ENCODE data around the gene ARPC5L.
"Not testable (repeated sequence)": the region's sequence is repeated elsewhere in the genome, so short reads cannot be mapped to it uniquely, and the experiment has no call there.

Gene ARPC5L

DNA sequence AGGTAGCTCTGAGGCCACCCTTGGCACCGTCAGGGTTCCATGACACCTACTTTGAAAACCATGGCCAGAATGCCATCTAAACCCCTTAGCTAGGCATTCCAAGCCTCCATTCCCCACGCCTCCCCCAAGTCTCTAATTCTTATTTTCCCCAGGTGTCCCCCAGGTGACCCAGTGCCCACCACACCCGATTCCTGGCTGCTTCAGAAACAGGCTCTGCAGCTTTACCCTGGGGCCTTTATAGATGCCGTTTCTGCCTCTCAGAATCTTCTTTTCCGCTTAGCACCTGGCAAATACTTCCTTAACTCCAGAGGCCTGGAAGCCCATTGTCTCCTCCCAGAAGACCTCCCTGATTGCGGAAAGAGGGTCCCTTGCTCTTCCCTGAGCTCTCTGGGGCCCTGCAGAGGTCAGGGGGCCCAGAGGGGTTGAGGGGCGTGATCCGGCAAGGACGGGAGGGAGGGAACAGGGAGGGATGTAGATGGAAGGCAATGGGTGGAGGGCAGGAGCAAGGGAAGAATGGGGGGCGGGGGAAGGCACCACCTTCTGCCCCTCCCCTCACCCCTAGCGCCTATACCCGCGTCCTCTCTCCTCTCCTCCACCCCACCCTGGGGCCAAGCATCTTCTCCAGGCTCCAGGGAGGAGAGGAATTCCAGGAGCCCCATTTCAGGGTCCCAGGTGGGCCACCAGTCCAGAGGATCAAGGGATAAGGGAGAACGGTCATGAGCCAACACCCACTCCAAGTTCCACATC, 20.7 kb upstream of the ARPC5L start:
- DNase-seq: no peak

DNA sequence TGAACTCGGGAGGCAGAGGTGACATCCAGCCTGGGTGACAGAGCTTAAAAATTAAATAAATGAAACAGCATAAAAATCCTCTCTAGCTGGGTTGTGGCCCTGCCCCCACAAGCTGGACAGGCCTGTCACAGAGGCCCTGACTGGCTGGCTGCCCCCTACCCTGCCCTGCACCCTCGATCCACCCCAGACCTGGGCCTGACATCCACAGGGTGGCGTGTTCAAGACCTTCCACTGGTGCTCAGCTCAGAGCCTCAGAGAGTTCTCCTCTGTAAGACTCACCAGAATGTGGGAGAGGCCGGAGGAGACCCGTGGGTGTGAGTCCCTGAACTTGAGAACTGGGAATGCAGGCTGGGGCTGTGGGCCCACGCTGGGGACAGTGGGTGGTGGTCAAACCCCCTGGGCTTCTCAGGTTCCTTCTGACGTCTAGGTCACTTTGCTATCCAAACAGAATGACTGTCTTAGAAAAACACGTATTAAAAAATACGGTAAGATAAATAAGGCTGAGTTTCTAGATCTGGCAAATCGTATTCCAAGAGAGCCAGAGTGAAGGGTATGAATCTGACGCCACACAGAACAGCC, 18.4 kb upstream of the ARPC5L start:
- no peak for DNase-seq

DNA sequence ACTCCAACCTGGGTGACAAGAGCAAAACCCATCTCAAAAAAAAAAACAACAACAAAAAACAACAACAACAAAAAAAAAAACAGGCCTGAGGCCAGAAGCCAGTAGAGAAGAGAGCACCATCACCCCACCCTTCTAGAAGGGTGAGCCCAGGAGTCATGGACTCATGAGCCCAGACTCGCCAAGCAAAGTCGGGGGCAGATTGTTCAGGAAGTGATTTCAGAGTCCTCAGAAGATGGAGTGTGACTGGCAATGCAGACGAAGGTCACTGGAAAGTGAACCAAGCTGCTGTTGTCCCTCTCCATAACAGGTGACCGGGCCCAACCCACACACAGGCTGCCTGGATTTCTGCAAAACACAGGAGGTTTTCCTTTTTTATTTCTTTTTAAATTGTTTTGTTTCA, 17.6 kb upstream of the ARPC5L start:
- DNase-seq: no peak

DNA sequence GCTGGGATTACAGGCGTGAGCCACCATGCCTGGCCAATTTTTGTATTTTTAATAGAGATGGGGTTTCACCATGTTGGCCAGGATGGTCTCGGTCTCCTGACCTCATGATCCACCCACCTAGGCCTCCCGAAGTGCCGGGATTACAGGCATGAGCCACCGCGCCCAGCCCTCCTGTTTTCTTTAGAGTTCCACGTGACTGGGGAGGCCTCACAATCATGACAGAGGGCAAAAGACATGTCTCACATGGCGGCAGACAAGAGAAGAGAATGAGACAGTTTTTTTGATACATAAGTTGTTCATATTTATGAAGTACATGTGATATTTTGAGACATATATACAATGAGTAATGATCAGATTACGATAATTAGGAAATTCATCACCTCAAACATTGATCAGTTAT, 15.5 kb upstream of the ARPC5L start:
- not testable (repeated sequence) for DNase-seq

DNA sequence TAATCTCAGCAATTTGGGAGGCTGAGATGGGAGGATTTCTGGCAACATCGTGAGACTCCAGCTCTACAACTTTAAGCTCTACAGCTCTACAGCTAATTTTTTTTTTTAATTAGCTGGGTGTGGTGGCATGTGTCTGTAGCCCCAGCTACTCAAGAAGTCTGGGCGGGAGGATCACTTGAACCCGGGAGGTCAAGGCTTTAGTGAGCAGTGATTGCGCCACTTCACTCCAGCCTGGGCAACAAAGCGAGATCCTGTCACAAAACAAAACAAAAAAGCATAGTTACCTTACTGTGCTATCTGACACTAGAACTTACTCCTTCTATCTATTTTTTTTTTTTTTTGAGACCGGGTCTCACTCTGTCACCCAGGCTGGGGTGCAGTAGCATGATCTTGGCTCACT, 15.0 kb upstream of the ARPC5L start:
- DNase-seq: no peak

DNA sequence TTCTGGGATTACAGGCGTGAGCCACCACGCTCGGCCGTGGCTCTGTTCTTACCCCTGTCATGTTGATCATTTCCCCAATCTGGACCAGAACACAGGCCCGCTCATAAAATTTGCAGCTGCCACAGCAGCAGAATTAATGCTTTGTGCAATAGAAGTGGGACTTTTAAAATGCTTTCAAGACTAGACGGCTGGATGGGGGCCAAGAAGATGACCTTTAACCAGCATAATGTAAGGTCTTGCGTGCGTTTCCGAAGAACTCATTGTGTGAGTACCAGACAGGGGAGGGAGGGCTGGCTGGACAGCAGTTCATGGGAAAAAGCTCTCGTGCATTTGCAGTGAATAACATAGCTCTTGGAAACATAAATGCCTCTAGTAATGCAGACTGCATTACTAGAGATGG, 12.1 kb upstream of the ARPC5L start:
- no peak for DNase-seq

DNA sequence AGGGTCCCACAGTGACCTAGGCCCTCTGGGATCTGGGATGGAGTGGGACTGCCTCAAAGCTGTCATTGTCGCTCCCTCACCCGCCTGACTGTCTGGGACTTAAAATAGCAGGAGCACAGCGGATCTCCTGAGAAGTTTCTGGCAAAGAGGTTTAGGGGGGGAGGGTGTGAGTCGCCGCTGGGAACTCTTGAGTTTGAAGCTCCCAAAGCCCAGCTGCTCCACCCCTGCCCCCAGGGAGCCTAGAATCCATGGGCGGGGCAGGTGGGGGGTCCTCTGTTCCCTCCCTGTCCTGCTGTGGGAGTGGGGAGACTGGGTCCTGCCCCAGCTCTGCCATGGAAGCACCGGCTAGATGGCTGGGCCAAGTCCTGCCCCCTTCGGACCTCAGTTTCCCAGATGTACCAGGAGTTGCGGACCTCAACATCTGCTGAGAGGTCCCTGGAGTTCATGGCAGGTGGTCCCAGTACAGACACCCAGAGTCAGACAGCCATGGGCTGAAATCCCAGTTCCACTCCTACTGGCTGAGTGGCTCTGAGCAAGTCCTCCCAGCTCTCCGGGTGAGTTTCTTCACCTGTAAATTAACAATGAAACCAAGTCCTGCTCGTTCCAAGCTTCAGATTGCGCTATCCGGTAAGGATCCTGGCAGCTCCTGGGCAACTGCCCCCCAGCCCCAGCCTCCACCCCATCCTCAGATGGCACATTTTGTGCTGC, 9.7 kb upstream of the ARPC5L start:
- no peak for DNase-seq

DNA sequence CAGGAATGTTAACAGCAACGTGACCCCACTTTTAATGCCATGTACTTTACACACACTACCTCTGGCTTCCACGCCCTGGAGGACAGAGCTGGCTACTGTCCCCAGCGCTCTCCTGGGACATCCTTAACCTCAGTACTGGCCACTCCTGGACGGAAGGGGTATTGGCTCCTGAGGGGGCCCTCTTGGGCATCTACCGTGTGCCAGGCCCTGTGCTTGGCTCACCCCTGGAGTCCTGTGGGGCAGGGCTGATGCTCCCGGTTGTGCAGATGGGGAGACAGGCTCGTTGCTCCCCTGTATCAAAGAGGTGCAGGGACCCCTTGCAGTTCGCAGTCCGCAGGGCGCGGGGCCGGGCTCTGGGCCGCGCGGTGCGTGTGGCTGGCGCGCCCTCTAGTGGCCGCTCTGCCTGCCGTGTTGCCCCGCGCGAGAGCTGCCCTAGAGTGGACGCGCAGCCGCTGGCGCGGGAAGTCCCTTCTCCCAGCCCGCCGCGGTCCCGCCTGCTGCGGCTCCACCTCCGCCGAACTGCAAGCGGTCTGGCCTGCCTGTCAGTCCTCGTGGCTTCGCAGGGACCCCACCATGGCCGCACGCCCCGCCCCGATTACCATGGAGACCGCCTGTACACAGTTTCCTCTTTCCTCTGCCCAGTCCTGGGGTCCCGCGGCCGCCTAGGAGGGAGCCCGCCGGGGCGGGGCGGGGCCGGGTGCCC, 8.9 kb upstream of the ARPC5L start, which contains the start of gene WDR38:
WDR38 (plus strand) TSS at position 632 of the 703 bp plus-strand sequence. CDS start 72 bp downstream, outside the sequence.
- peak; percentile 92 for DNase-seq

DNA sequence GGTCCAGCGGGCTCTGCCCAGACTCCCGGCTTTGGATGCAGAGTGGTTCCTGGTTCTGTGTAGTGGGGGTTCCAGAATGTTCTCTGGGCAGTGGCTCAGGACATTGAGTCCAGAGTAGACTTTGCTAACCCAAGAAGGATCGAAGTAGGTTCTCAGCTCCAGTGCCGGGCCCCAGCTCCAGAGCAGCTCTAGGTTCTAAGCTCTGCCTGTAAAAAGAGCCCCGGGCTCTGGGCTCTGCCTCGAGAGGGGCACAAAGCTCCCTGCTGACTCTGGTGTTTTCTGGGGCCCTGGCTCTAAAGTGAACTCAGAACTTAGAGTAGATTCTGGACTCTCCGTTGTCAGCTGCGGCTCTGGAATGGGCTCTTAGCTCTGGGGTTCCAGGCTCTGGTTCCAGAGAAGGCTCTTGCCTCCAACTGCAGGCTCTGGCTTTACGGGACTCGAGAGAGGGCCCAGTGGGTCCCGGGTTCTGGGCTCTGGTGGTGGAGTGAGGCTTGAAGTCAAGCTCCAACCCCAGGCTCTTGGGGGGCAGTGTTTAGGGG, 8.3 kb upstream of the ARPC5L start:
- DNase-seq: no peak

DNA sequence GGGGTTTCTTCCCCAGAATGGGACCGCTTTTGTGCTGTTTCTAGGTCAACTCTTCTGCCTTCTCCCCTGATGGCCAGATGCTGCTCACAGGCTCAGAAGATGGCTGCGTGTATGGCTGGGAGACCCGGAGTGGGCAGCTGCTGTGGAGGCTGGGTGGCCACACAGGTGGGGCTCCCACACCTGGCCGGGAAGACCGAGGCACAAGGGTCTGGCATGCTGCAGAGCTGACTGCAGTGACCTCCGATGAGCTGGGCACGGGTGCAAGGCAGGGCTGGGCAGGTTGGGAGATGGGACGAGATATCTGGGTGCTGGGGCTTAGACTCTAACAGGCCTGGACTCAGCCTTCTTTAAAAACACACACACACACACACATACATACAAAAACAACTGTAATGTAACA, 7.8 kb upstream of the ARPC5L start:
- DNase-seq: no peak

DNA sequence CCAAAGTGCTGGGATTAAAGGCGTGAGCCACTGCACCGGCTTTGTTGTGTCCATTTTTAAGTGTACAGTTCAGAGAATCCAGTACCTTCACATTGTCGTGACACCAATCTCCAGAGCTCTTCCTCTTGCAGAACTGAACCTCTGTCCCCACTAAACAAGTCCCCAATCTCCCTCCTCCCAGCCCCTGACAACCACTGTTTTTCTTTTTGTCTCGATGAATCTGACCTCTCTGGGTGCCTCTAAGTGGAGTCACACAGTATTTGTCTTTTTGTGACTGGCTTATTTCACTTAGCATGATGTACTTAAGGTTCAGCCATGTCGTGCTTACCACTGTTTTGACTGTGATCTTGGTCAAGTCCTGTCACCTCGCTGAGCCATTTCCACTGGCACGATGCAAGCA, 7.1 kb upstream of the ARPC5L start:
- no peak for DNase-seq

DNA sequence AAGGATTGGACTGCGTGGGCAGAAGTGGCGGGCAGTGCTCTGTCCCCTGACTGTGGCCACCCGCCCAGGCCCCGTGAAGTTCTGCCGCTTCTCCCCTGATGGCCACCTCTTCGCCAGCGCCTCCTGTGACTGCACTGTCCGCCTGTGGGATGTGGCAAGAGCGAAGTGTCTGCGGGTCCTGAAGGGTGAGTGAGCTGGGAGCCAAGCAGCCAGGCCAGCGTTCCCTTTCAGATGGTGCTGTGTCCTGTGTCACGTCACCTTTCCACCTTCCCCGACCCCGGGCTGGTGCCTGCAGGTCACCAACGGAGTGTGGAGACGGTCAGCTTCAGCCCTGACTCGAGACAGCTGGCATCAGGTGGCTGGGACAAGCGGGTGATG, 6.4 kb upstream of the ARPC5L start:
- DNase-seq: no peak

DNA sequence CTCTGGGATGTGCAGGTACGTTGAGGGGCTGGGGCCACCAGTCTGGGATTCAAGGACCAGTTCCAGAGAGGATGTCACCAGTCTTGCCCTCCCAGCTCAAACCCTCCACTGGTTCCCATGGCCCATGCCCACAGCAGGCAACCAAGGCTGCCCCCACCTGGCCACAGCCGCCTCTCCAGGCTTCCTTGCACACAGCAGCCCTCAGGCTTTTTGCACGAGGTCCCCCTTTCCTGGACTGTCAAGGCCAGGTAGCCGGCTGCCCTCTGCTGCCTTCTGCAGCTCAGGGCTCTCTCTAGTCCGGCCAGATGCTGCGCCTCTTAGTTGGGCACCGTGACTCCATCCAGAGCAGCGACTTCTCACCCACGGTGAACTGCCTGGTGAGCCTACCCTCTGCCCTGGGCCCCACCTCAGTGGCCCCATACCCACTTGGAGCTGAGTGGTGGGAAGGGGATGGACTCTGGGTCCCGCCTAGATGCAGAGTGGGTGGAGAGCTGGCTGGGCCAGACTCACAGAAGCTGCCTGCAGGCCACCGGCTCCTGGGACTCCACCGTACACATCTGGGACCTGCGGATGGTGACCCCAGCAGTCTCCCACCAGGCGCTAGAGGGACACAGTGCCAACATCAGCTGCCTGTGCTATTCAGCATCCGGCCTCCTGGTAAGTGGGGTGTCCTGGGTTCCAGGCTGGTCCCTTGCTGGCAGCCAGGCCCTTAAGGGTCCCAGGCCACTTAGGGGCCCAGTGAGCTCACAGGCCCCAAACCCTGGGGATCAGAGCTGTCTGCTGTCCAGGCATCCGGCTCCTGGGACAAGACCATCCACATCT, 5.8 kb upstream of the ARPC5L start:
- DNase-seq: no peak

DNA sequence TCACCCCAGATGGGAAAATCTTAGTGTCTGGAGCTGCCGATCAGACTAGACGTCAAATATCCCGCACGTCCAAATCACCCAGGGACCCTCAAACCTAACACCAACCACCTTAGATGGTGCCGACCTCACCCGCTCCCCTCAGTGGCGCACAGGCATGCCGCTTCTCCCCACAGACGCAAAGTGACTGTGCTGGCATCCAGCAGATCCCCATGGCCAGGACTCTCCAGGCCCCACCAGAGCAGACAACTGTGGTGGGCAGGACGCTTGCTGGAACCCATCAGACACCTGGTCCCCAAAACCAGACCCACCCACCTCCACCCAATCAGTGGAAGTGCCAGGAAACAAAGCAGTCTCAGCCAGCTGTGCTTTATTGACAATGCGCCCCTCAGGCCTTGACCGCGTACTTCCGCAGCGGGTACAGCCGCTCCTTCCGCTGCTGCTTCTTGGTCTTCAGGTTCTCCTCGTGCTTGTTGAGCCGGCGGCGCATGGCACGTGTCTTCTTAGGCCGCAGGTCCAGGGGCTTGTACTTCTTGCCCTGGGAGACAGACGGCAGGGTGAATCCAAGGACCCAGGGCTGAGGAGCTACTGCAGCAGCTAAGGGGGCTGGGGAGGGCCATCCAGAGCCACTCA, 4.3 kb upstream of the ARPC5L start:
- no peak for DNase-seq

DNA sequence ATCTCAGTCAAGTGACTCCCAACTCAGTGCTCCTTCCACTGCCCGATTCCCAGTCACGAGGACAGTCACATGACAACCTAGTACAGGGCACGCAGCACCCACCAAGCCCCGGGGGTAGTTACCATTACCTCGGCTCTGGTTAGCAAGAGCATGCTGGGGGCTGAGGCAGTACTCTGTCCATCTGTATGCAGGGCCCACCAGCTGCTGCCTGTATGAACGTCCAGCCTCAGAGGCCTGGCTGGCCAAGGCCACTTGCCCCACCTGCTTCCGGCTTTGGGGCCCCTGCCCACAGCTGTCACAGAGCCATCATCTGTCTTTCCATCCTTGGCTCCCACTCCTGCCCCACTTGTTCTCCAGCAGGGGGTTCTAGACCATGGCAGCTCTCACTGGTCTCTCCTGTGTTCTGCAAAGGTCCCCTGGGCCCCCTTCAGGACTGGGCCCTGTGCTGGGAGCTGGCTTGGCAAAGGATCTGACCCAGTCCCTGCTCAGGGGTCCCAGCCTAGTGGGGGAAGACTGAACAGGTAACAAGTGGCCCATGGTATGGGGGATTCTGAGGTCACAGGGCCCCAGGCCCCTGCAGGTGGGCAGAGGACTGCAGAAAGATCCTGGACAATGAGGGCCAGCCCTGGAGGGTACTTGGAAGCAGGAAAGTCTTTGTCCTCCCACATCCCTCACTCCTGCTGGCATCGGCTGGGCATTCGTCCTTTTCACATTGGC, 3.4 kb upstream of the ARPC5L start:
- no peak for DNase-seq

DNA sequence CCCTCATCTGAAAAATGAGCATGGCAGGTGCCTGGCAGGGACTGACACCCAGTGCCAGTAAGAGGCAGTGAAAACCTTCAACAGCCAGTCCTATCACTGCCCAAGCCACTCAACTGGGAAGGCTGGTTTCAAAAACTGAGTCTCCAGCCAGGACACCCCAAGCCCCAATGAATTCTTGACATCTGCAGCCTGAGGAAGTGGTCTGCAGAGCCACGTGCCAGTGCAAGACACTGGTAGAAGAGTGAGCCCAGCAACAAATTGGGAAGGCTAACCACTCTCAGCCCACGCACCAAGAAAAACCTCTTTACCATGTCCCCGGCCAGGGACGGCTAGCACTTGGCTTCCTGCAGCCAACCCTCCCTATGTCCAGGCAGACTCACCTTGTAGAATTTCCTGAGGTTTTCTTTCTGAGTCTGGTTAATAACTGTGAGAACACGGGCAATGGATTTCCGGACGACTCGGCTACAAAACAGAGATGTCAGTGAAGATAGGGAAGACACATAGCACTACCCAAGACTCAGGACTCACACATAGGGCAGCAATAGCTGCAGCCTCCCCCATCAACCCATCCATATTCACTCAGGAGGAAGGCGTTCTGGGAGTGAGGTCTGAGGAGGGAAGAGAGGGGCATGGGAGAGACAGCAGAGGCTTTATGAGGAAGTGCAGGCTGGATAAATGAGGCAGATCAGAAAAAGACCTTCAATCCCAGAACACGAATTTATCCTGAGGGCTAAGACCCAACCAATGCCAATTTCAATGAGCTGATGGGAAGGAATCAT, 1.9 kb upstream of the ARPC5L start:
- no peak for DNase-seq

DNA sequence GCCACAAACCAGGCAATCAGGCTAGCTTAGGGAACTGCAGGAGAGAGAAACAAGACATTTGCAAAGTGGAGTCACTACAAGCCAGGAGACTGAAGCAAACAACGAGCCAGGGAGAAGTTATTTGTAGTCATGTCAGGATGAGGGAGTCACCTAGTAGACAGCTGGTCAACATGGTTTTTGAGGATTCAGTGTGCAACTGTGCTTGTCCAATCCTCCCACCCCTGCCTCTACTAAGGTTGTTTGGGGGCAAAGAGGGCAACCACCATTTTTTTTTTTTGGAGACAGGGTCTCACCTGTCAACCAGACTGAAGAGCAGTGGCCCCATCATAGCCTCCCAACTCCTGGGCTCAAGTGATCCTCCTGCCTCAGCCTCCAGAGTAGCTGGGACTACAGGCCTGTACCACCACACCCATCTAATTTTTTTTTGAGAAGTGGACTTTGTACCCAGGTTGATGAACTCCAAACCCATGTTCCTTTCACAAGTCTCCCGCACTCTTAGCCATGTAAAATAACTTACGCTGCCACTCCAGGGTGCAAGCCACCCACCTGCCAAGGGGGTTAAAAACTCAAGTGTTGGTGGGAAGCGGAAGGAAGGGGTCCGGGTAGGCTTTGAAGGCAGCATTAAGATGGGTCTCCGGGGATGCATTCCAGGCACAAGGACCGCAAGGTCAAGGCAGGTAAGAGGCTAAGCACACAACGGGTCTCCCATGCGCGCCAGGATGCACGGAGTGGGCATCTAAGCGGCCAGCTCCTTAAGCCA, 1.2 kb upstream of the ARPC5L start:
- no peak for DNase-seq

DNA sequence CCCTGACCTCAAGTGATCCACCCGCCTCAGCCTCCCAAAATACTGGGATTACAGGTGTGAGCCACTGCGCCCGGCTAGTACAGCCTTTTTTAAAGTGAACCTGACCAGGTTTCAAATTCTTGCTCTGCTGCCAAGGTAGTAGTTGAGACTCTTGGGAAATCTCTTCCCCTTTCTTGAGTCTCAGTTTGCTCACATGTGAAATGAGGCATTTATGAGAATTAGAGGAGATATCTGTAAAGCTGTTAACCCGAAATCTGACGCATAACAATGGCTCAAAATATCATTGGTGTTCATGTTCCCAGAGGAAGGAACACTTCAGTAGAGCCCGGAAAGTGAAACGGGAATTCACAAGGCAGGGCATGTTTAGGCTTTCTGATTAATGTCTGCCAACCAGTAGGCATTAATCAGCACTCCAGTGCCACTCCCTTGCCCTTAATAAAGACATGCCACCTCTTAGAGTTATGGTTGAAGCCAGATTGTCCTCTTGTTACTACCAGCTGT, 1.5 kb downstream of the ARPC5L start:
- DNase-seq: no peak
